SK-N-SH (cell line): ENCODE results near the gene HRK. TPM values are rescaled to one million over a fixed set of nuclear protein-coding genes. Genes with fewer than 3 reads are reported as not detected.

Experiments
- CTCF ChIA-PET: fragments of 300-600, 350-600 bp; formaldehyde crosslinking; extraction: SDS; loops from one replicate; lab custom pipeline; 2021; lab: Yijun Ruan, JAX
- POLR2A ChIA-PET: fragments of 350-600 bp; sonication (Branson Sonifier 250); formaldehyde crosslinking; extraction: SDS; loops from one replicate; lab custom pipeline; 2020; ENCODE audit warnings: antibody characterized with exemption, inconsistent platforms; lab: Yijun Ruan, JAX
- DNase-seq: peaks from one replicate; pipeline ENCODE4 v3.0.0; 2012
- H2AFZ ChIP-seq: fragments of 200-600 bp; sonication (generic); 2 replicates; pipeline ENCODE4 v1.8.1; 2016; ENCODE audit warnings: antibody characterized with exemption, mild to moderate bottlenecking, low read depth
- H3F3A ChIP-seq: fragments of 200-600 bp; sonication (generic); replicated peaks from 2 replicates; pipeline ENCODE3; 2016; ENCODE audit warnings: antibody characterized with exemption, mild to moderate bottlenecking; ENCODE audit not compliant: insufficient read depth
- H3K27ac ChIP-seq, 2 experiments: fragments of 200-500 bp in 1 of 2; fragments of 200-600 bp in 1 of 2; sonication (Bioruptor generic) in 1 of 2; sonication (generic), shearing (Covaris generic) in 1 of 2; 2 replicates each; pipeline versions ENCODE4 v1.5.1 to v1.6.1; 2014 to 2016; ENCODE audit warnings: low read depth in 2 of 2, inconsistent platforms in 1 of 2, low read length in 1 of 2, mild to moderate bottlenecking in 1 of 2, mixed read lengths in 1 of 2
- H3K27me3 ChIP-seq: fragments of 200-600 bp; sonication (generic), shearing (Covaris generic); 2 replicates; pipeline ENCODE4 v1.6.1; 2016; ENCODE audit warnings: mixed run types; ENCODE audit not compliant: insufficient read depth
- H3K36me3 ChIP-seq, 2 experiments: fragments of 200-500 bp in 1 of 2; fragments of 200-600 bp in 1 of 2; sonication (Bioruptor generic) in 1 of 2; sonication (generic) in 1 of 2; replicated peaks in 1 of 2; 2 replicates each; pipeline versions ENCODE3 to v1.5.1; 2014 to 2016; ENCODE audit warnings: low read length in 1 of 2, mild to moderate bottlenecking in 1 of 2; ENCODE audit not compliant: insufficient read depth in 2 of 2, control insufficient read depth in 1 of 2
- H3K4me1 ChIP-seq, 2 experiments: fragments of 200-500 bp in 1 of 2; fragments of 200-600 bp in 1 of 2; sonication (Bioruptor generic) in 1 of 2; sonication (generic), shearing (Covaris generic) in 1 of 2; 2 replicates each; pipeline versions ENCODE4 v1.5.1 to v1.6.1; 2014 to 2016; ENCODE audit warnings: low read depth in 1 of 2, low read length in 1 of 2, mixed run types in 1 of 2; ENCODE audit not compliant: insufficient read depth in 2 of 2, control insufficient read depth in 1 of 2
- H3K4me2 ChIP-seq: fragments of 200-600 bp; sonication (generic), shearing (Covaris generic); 2 replicates; pipeline ENCODE4 v1.6.1; 2017; ENCODE audit warnings: mixed run types
- H3K4me3 ChIP-seq, 2 experiments: fragments of 200-500 bp in 1 of 2; fragments of 200-600 bp in 1 of 2; sonication (Bioruptor generic) in 1 of 2; sonication (generic), shearing (Covaris generic) in 1 of 2; 2 replicates each; pipeline versions ENCODE4 v1.5.1 to v1.8.1; 2014 to 2016; ENCODE audit warnings: low read depth in 2 of 2, inconsistent platforms in 1 of 2, low read length in 1 of 2, mild to moderate bottlenecking in 1 of 2, mixed read lengths in 1 of 2, moderate library complexity in 1 of 2
- H3K79me2 ChIP-seq: fragments of 200-600 bp; sonication (generic); 2 replicates; pipeline ENCODE4 v1.8.1; 2017; ENCODE audit warnings: mild to moderate bottlenecking; ENCODE audit not compliant: insufficient read depth
- H3K9ac ChIP-seq: fragments of 200-600 bp; sonication (generic); 2 replicates; pipeline ENCODE4 v1.6.1; 2017; ENCODE audit warnings: mixed run types
- H3K9me2 ChIP-seq: fragments of 200-600 bp; sonication (generic); 2 replicates; pipeline ENCODE4 v1.6.1; 2017; ENCODE audit warnings: mixed run types
- H3K9me3 ChIP-seq: fragments of 200-600 bp; sonication (generic); 2 replicates; pipeline ENCODE4 v1.6.1; 2017; ENCODE audit warnings: mixed run types, mild to moderate bottlenecking, moderate library complexity
- H4K20me1 ChIP-seq: fragments of 200-600 bp; sonication (generic); 2 replicates; pipeline ENCODE4 v1.6.1; 2017; ENCODE audit warnings: mild to moderate bottlenecking, mixed run types; ENCODE audit not compliant: insufficient read depth
- CTCF ChIP-seq: fragments of 200-600 bp; sonication (generic); IDR thresholded peaks from 2 replicates; pipeline ENCODE4 v1.6.1; 2017; ENCODE audit warnings: antibody characterized with exemption, mild to moderate bottlenecking, moderate library complexity
- EZH2phosphoT487 ChIP-seq: fragments of 200-600 bp; sonication (generic); IDR thresholded peaks from 2 replicates; pipeline ENCODE4 v1.6.1; 2017; ENCODE audit warnings: low read depth, mixed run types, mild to moderate bottlenecking, antibody characterized with exemption, moderate library complexity, borderline replicate concordance
- FOSL2 ChIP-seq: IDR thresholded peaks from 2 replicates; pipeline ENCODE4 v1.4.0; 2012; ENCODE audit warnings: low read depth, mild to moderate bottlenecking, moderate library complexity, borderline replicate concordance
- GABPA ChIP-seq: IDR thresholded peaks from 2 replicates; pipeline ENCODE4 v1.4.0; 2012; ENCODE audit warnings: low read depth, mild to moderate bottlenecking
- GATA2 ChIP-seq: sonication (generic); formaldehyde crosslinking; IDR thresholded peaks from 2 replicates; pipeline ENCODE4 v1.5.0; 2020; ENCODE audit warnings: mild to moderate bottlenecking, missing genetic modification reagents
- IRF3 ChIP-seq: fragments of 150-350 bp; IDR thresholded peaks from 2 replicates; pipeline ENCODE4 v1.6.1; 2016; ENCODE audit warnings: mild to moderate bottlenecking, low read depth, low read length
- NFIC ChIP-seq: IDR thresholded peaks from 2 replicates; pipeline ENCODE4 v1.4.0; 2012; ENCODE audit warnings: borderline replicate concordance
- NRF1 ChIP-seq: IDR thresholded peaks from 2 replicates; pipeline ENCODE4 v1.6.1; 2012; ENCODE audit warnings: low read depth, mild to moderate bottlenecking, low read length
- RCOR1 ChIP-seq: fragments of 150-350 bp; IDR thresholded peaks from 2 replicates; pipeline ENCODE4 v1.6.1; 2017; ENCODE audit warnings: antibody characterized with exemption, low read length
- RFX5 ChIP-seq: IDR thresholded peaks from 2 replicates; pipeline ENCODE4 v1.6.1; 2012; ENCODE audit warnings: mild to moderate bottlenecking, improper control_type of control experiment, low read length
- RXRA ChIP-seq: IDR thresholded peaks from 2 replicates; pipeline ENCODE4 v1.4.0; 2012; ENCODE audit warnings: low read depth, mild to moderate bottlenecking, borderline replicate concordance
- SIN3A ChIP-seq: IDR thresholded peaks from 2 replicates; pipeline ENCODE4 v1.6.1; 2012; ENCODE audit warnings: low read depth, mild to moderate bottlenecking, low read length, moderate library complexity, borderline replicate concordance
- YY1 ChIP-seq: IDR thresholded peaks from 2 replicates; pipeline ENCODE4 v1.4.0; 2012; ENCODE audit warnings: low read depth, mild to moderate bottlenecking
- WGBS: methylation state at CpG from one replicate; pipeline ENCODE4 v1.1.6; 2017; ENCODE audit warnings: low lambda C conversion rate; 5-methylcytosine and 5-hydroxymethylcytosine counted together
- polyA plus RNA-seq, 3 experiments: library from polyadenylated mRNA; depleted of rRNA; stranded (reverse); fragments of >200 nt; gene quantifications; 2 replicates each; pipeline ENCODE4 v1.2.3, GENCODE V29; 2012
- TF ChIP-seq, protein P1 (sequence below): fragments of 150-350 bp; IDR thresholded peaks from 2 replicates; pipeline ENCODE4 v1.6.1; 2017; ENCODE audit warnings: antibody characterized with exemption, low read length, low read depth, borderline replicate concordance
- TF ChIP-seq, protein P2 (sequence below): IDR thresholded peaks from 2 replicates; pipeline ENCODE4 v1.4.0; 2012; ENCODE audit warnings: low read depth, borderline replicate concordance

Gene HRK
- polyA plus RNA-seq, 1 of the 3 experiments (the other 2 are of a cell fraction), result 0.02 TPM

- Histone ChIP-seq H3K4me1 (no peaks in the 10 kb centered on the region), H3K4me3 (no peak overlapping the region), H3K27ac (no peak overlapping the region), H3K27me3 (no peaks in the 10 kb centered on the region)
- POLR2A ChIA-PET, result no interaction called here
- DNase-seq, result no peak
- no peak for TF ChIP-seq IRF3
- no peak for TF ChIP-seq RCOR1
- TF ChIP-seq SIN3A, result no peak
- TF ChIP-seq, protein P1, sequence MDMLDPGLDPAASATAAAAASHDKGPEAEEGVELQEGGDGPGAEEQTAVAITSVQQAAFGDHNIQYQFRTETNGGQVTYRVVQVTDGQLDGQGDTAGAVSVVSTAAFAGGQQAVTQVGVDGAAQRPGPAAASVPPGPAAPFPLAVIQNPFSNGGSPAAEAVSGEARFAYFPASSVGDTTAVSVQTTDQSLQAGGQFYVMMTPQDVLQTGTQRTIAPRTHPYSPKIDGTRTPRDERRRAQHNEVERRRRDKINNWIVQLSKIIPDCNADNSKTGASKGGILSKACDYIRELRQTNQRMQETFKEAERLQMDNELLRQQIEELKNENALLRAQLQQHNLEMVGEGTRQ, result no peak
- TF ChIP-seq EZH2phosphoT487, result no peak
- TF ChIP-seq NFIC, result no peak
- TF ChIP-seq GATA2 (CRISPR knock-in tag), result no peak
- TF ChIP-seq CTCF, result no peak
- TF ChIP-seq, protein P2, sequence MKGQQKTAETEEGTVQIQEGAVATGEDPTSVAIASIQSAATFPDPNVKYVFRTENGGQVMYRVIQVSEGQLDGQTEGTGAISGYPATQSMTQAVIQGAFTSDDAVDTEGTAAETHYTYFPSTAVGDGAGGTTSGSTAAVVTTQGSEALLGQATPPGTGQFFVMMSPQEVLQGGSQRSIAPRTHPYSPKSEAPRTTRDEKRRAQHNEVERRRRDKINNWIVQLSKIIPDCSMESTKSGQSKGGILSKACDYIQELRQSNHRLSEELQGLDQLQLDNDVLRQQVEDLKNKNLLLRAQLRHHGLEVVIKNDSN, result no peak
- no peak for TF ChIP-seq FOSL2
- TF ChIP-seq NRF1, result no peak
- TF ChIP-seq, all 33 proteins: peak for 0
- no peaks in the 10 kb centered on the region for H4K20me1 ChIP-seq
- CTCF ChIA-PET, result interaction anchor here (2.1 kb wide), 1 partner anchor 11 kb away, joined by 4 read pairs; no protein-coding TSS in a partner anchor
- H3F3A ChIP-seq, result no peaks in the 10 kb centered on the region
- H3K36me3 ChIP-seq, result no peaks in the 10 kb centered on the region
- H3K9me3 ChIP-seq, result no peaks in the 10 kb centered on the region
- no peak overlapping the region for H3K9ac ChIP-seq
- H2AFZ ChIP-seq, result no peak overlapping the region
- H3K79me2 ChIP-seq, result no peaks in the 10 kb centered on the region
- WGBS, result 81% methylated on average over 6 of the region's 6 CpGs
- H3K9me2 ChIP-seq, result no peaks in the 10 kb centered on the region
- H3K4me2 ChIP-seq, result no peak overlapping the region
These were observed 73.7 kb downstream of the HRK start for GRCh38 chr12:116807546-116807945.

GRCh38 chr12:116806845-116807440 is 74.3 kb downstream of the HRK start:
- no peaks in the 10 kb centered on the region for H3K36me3 ChIP-seq
- DNase-seq, result no peak
- POLR2A ChIA-PET, result no interaction called here
- H4K20me1 ChIP-seq, result no peaks in the 10 kb centered on the region
- CTCF ChIA-PET, result interaction anchor here (2.1 kb wide), 1 partner anchor 11 kb away, joined by 4 read pairs; no protein-coding TSS in a partner anchor
- no peaks in the 10 kb centered on the region for H3F3A ChIP-seq
- WGBS, result 95% methylated on average over 10 of the region's 10 CpGs
- H2AFZ ChIP-seq, result no peak overlapping the region
- no peak overlapping the region for H3K9ac ChIP-seq
- H3K4me2 ChIP-seq, result no peak overlapping the region
- H3K79me2 ChIP-seq, result no peaks in the 10 kb centered on the region
- H3K9me2 ChIP-seq, result no peaks in the 10 kb centered on the region
- H3K9me3 ChIP-seq, result no peaks in the 10 kb centered on the region
- TF ChIP-seq RCOR1 (no peak), RXRA (no peak), YY1 (no peak), GABPA (no peak), RFX5 (no peak)
- H3K4me1 ChIP-seq, result no peaks in the 10 kb centered on the region
- no peak overlapping the region for H3K27ac ChIP-seq
- H3K27me3 ChIP-seq, result no peaks in the 10 kb centered on the region
- no peak overlapping the region for H3K4me3 ChIP-seq
